Measurements from ENCODE around the gene MED17. TPM values are rescaled to one million over a fixed set of nuclear protein-coding genes. Genes with fewer than 3 reads are reported as not detected.
A peak's percentile ranks its signal among the peaks of the same experiment; 100 is the strongest.

The MED17 gene
- total RNA-seq, 1 experiment from 2014 or later, result 29.6 TPM

- TF ChIP-seq, protein P1, sequence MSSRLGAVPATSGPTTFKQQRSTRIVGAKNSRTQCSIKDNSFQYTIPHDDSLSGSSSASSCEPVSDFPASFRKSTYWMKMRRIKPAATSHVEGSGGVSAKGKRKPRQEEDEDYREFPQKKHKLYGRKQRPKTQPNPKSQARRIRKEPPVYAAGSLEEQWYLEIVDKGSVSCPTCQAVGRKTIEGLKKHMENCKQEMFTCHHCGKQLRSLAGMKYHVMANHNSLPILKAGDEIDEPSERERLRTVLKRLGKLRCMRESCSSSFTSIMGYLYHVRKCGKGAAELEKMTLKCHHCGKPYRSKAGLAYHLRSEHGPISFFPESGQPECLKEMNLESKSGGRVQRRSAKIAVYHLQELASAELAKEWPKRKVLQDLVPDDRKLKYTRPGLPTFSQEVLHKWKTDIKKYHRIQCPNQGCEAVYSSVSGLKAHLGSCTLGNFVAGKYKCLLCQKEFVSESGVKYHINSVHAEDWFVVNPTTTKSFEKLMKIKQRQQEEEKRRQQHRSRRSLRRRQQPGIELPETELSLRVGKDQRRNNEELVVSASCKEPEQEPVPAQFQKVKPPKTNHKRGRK (CRISPR knock-in tag; IDR thresholded peaks at IDR 0.05; ENCODE audit: borderline replicate concordance), result no peak
- TF ChIP-seq, protein P2, sequence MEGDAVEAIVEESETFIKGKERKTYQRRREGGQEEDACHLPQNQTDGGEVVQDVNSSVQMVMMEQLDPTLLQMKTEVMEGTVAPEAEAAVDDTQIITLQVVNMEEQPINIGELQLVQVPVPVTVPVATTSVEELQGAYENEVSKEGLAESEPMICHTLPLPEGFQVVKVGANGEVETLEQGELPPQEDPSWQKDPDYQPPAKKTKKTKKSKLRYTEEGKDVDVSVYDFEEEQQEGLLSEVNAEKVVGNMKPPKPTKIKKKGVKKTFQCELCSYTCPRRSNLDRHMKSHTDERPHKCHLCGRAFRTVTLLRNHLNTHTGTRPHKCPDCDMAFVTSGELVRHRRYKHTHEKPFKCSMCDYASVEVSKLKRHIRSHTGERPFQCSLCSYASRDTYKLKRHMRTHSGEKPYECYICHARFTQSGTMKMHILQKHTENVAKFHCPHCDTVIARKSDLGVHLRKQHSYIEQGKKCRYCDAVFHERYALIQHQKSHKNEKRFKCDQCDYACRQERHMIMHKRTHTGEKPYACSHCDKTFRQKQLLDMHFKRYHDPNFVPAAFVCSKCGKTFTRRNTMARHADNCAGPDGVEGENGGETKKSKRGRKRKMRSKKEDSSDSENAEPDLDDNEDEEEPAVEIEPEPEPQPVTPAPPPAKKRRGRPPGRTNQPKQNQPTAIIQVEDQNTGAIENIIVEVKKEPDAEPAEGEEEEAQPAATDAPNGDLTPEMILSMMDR (IDR thresholded peaks at IDR 0.05), result no peak
- TF ChIP-seq CDX4 (CRISPR knock-in tag; IDR thresholded peaks at IDR 0.05; ENCODE audit: borderline replicate concordance) (no peak), ARID4B (CRISPR knock-in tag; IDR thresholded peaks at IDR 0.05; ENCODE audit: borderline replicate concordance) (no peak), AR (CRISPR knock-in tag; IDR thresholded peaks at IDR 0.05) (no peak), ZBTB21 (CRISPR knock-in tag; IDR thresholded peaks at IDR 0.05; ENCODE audit: borderline replicate concordance) (no peak), OVOL2 (CRISPR knock-in tag; IDR thresholded peaks at IDR 0.05; ENCODE audit: borderline replicate concordance) (no peak)
These were observed 48.0 kb upstream of the MED17 start (continued) for GRCh38 chr11:93736129-93736528.

DNA sequence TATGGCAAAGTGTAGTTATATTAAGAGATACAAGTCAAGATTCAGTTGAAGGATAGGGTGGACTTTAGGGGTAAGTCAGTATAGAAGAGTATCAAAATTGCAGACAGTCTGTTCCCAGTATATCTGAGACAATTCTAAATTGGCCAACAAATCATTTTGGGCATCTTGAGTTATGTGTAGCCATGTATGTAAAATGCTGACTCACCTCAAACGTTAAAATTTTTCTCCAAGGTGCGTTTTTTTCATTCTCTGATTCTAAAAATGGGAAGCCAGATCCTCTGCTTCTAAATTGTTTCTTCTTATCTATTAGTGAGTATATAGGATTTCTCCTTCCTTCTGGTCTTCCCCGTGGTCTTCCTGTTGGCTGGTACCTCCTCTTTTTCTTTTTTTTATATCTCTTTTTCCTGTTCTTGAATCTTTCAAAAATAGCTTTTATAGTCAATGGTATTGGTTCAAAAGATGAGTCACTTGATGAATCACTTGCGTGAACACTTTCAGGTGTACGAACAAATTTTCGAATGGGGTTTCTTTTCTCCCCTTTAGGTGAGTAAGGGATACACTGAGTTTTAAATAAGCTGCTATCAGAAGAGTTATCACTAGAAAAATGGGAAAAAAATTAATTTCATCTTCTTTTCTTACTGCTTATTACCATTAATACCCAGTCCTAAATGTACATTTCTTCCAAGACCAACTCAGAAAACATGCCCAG is 46.0 kb upstream of the MED17 start:
- Mint-ChIP-seq H3K27me3 (ENCODE audit: low read depth) (no peaks in the 10 kb centered on the region; the same call in 1 of the 2 replicates), H3K4me1 (peaks cover 53% of the 10 kb centered on the region), H3K27ac (peak overlapping the region; percentile 96), H3K9me3 (no peaks in the 10 kb centered on the region), H3K36me3 (peaks cover 82% of the 10 kb centered on the region), H3K4me3 (peak overlapping the region; percentile 99)
- POLR2A ChIA-PET, result interaction anchor here (0.9 kb wide), 2 partner anchors 13 to 46 kb away, joined by 3 read pairs; partner anchors contain the start of gene MED17
- DNase-seq (ENCODE audit: low spot score) (no peak), ATAC-seq (no peak)
- CTCF ChIA-PET, result no interaction called here
- no peak for TF ChIP-seq ZNF396 (CRISPR knock-in tag; IDR thresholded peaks at IDR 0.05; ENCODE audit: borderline replicate concordance)
- TF ChIP-seq, protein P3, sequence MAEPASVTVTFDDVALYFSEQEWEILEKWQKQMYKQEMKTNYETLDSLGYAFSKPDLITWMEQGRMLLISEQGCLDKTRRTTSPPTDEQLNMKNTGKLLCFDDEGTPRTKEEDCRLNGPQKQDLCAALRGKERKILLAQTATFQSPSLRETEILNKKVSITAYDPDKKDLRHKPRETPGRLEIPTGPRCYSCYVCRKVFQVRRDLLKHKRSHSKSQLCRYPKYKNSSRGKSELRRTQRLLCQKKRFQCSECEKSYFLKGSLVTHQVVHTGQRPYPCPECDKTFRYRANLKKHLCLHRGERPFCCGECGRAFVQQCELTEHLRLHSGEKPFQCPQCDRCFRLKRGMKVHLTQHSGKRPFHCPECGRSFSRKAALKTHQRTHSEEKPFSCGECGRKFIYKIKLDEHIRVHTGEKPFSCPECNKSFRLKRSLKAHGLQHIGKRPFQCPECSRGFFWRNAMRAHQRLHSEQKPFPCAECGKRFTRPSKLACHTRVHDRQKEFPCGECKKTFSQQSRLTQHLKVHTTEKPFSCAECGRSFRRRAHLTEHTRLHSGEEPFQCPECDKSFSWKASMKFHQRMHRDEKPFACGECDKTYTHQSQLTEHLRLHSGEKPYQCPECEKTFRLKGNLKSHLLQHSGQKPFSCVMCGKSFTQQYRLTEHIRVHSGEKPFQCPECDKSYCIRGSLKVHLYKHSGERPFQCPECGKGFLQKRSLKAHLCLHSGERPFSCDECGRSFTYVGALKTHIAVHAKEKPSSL (CRISPR knock-in tag; conservative IDR thresholded peaks at IDR 0.05), result no peak
- TF ChIP-seq CREM (CRISPR knock-in tag; IDR thresholded peaks at IDR 0.05), result no peak
- TF ChIP-seq NFATC4 (CRISPR knock-in tag; IDR thresholded peaks at IDR 0.05), result no peak
- no peak for TF ChIP-seq TEAD4 (CRISPR knock-in tag; IDR thresholded peaks at IDR 0.05)
- TF ChIP-seq TCF7 (CRISPR knock-in tag; IDR thresholded peaks at IDR 0.05; ENCODE audit: low read depth), result no peak
- TF ChIP-seq, protein P4, sequence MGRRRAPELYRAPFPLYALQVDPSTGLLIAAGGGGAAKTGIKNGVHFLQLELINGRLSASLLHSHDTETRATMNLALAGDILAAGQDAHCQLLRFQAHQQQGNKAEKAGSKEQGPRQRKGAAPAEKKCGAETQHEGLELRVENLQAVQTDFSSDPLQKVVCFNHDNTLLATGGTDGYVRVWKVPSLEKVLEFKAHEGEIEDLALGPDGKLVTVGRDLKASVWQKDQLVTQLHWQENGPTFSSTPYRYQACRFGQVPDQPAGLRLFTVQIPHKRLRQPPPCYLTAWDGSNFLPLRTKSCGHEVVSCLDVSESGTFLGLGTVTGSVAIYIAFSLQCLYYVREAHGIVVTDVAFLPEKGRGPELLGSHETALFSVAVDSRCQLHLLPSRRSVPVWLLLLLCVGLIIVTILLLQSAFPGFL (CRISPR knock-in tag; IDR thresholded peaks at IDR 0.05; ENCODE audit: borderline replicate concordance), result no peak
- no peak for TF ChIP-seq CDX4 (CRISPR knock-in tag; IDR thresholded peaks at IDR 0.05; ENCODE audit: borderline replicate concordance)
- no peak for TF ChIP-seq ATF6 (CRISPR knock-in tag; IDR thresholded peaks at IDR 0.05)
- TF ChIP-seq RORB (CRISPR knock-in tag; IDR thresholded peaks at IDR 0.05), result no peak

Measured in WTC11 (cell line).